GM19099 (cell line): Measurements from ENCODE around the gene RPUSD1.

Experiments used
- POLR2A ChIP-seq: IDR thresholded peaks from 3 replicates; pipeline ENCODE4 v1.6.1; 2011; ENCODE audit warnings: low read depth; ENCODE audit not compliant: insufficient read length; ENCODE audit errors: extremely low read depth

The RPUSD1 gene

GRCh38 chr16:739560-740458 is 48.4 kb downstream of the RPUSD1 start:
- TF ChIP-seq POLR2A = no peak

GRCh38 chr16:736936-737481 is 51.2 kb downstream of the RPUSD1 start:
- TF ChIP-seq POLR2A = no peak

- TF ChIP-seq POLR2A = no peak
Observed at GRCh38 chr16:735982-736453, 52.2 kb downstream of the RPUSD1 start.

GRCh38 chr16:734981-735881 is 53.0 kb downstream of the RPUSD1 start:
- TF ChIP-seq POLR2A = no peak
